Measurements from ENCODE around the gene CLSTN2.

CLSTN2 gene

DNA sequence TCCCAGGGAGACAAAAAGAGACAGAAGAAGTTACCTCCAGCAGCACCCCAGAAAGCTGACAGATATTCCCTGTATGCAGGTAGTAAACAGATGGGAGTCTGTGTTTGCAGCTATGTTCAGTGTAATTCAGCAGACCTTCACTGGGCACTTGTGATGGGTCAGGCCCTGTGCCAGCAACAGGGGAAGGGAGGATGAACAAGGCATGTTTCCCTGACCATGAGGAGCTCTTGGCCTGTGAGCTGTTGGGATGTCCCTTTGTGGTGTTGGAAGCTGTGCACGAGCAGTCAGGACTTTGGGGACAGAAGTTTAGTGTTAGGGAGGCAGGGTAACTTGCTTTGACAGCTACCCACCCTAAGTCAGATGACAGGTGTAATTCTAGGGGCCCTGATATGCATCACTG is 636.9 kb downstream of the CLSTN2 start:
- no peak for DNase-seq

DNA sequence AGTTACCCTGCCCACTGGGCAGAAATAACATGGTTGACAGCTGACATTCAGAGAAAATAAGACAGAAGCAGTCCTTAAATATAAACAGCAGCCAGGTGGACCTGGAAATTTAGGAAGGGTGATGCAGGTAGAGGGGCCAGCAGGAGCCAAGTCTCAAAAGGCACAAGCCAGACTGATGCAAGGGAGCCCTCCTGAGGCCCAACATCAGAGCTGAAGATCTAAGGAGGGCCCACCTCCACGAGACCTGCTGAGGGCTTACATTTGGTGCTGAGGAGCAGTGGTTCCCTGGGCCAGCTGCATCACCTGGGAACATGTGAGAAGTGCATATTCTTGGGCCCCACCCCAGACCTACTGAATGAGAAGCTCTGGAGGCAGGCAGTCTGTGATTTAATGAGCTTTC is 637.3 kb downstream of the CLSTN2 start:
- no peak for DNase-seq

DNA sequence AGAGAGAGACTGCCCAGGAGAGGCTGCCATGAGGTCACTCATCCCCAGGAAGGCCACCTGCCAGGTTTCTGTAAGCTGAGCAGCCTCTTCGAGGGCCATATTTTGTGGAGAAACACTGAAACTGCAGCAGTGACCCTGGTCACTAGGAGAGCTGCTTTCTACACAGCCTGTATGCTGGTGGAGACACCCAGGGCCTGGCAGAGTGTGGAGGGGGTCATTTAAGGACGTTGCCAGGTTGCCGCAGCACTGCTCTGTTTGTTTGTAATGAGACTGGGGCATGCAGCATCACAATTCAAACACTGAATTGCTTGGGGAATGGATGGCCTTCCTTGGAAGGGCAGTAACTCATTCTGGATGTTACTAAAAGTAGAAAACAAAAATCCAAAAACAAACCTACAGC is 638.0 kb downstream of the CLSTN2 start:
- DNase-seq, result no peak

DNA sequence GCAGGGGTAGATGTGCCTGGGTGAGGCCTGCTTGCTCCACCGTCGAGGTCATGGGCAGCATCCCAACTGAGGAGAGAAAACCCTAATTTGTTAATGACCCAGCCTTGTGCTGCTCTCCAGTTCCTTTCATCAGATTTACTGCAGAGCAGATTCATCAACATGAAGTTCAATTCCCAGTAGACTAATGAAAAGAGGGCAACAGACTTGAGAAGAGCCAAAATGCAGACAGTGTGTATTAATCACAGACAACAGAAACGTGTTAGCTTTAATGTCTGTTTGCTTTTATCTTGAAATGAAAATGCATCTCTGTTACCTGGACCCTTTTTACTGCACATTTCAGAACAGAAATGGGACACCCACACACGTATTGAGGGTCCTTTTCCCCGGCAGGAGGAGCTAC is 639.4 kb downstream of the CLSTN2 start:
- DNase-seq, result no peak

DNA sequence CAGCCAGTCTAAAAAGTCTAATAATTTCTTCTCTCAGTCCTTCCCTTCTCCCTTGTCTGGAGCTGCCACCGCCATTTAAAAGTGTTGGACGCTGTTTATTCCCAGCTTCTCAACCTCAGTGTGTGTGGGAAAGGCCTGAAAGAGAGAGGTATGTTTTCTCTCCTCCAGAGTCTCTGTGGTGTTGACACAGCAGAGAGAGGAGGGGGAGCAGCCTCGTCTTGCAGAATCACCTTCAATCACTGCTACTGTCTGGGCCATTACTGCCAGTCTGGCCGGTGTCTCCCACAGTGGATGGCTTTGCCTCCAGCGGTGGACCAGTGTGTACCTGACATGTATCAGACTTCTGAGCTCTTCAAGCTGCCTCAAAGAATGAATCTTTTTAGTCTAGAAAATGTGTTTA is 641.5 kb downstream of the CLSTN2 start:
- no peak for DNase-seq

DNA sequence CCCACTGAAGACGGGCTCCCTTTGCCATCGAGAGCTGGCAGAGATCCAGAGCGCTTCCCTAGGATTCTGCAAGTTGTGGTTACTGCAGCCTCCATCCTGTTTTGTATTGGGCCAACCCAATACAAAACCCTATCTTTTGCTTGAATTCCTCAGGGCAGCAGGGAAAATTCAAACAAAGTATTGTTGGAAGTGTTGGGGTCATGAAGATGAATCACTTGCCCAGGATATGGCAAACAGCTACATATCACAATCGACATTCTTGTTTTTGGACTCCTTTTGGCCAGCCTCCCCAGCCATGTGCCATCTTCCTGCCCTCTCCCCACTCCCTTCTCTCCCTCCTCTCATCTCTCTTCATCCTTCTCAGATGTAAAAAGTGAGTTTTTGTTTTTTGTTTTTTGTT is 642.9 kb downstream of the CLSTN2 start:
- DNase-seq, result no peak

DNA sequence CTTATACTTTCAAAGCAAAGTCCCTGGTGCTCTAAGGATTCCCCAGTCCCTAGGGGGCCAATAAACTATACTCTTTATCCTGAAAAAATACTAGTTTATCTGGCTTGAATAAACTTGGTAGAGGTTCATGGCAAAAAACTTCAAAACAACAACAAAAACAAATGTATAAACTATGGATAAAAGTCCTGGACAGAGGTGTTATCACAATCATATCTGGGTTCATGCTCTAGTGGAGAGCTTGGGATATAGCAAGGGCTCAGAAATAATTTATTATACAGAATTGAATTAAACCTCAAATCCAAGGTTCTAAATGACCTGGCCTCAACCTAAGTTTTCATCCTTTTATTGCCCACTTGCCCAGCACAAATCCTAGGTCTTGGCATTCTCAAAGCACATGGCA is 644.3 kb downstream of the CLSTN2 start:
- DNase-seq, result no peak

DNA sequence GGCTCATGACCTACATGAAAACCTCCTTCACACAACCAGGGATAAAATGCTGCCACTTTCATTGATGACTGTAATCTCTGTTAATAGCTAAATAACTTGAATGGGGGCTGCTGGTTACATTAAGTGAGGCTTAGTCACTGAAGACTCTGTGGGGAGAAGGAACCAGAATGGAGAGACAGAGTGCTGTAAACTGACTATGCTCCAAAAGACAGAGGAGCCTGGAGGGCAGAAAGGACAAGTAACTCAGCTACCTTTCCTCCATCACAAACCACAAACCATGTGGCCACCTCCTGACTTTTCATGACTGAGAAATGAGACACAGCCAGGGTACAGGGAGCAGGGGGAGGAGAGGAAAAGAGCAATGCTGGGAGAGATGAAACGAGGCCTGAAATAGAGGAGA is 645.8 kb downstream of the CLSTN2 start:
- no peak for DNase-seq

DNA sequence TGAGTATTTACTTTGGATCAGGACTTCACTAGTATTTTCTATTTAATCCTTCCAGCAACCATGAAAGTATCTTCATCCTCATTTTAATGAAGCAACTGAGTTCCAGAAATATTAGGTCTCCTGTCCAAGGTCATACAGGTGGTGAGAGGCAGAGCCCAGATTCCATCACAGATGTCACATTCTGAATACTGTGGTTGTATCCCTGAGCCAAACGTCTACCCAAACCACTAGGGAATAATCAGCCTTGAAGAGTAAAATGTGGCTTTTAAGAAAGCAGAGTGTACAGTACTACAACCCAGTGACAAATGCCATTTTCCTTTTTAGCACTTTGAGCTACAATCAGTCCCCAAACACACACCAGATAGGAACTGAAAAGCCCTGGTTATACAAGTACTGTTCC is 649.6 kb downstream of the CLSTN2 start:
- DNase-seq, result no peak

DNA sequence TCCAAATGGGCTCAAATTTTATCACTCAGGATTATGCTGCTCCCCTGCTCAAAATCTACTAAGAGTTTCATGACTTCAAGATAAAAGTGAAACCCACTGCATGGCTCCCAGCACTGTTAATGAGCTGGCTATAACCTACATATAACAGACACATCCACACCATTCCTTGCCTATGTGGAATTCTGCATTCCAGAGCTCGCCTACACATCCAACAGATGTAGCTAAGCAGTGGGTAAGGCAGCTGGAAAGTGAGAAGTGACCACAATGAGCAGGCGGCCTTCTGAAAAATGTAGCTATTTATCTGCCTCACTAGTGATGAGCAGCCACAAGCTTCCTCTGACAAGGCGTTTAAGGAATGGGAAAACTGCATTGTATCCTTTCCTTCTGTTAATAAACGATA is 650.8 kb downstream of the CLSTN2 start:
- no peak for DNase-seq

DNA sequence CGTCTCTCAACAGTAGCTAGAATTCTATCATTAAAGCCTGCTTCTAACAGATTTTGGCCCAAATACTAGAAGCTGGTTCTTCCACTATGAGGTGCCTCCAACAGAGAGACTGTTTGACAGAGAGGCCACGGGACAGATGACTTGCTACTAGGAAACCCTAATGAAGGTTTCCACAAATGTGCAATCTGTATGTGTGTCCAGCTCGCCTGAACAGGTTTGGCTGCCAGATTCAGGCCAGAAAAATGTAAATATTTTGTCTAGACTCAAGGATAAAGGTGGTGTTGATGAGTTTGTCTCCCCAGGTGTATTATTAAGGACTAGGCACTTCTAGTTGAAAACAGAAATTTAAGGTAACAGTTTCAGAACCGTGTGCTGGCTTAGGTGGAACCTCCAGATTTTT is 651.3 kb downstream of the CLSTN2 start:
- DNase-seq, result no peak

DNA sequence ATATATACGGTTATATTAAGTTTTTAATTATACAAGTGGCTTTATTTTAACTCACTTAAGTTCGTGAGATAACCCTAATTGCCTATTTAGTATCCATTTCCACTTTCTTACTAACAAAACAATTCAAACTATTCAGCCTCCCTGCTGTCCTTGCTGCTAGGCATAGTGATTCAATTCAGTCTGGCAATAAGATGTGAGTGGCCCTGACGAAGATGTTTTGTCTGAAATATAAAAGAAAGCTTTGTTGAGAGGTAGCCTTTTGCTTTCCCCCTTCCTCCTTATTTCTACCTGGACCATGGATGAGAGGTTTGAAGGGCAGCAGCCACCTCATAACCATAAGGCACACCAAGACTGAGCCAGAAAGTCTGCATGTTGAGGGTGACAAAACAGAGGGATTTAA is 653.6 kb downstream of the CLSTN2 start:
- DNase-seq, result no peak

DNA sequence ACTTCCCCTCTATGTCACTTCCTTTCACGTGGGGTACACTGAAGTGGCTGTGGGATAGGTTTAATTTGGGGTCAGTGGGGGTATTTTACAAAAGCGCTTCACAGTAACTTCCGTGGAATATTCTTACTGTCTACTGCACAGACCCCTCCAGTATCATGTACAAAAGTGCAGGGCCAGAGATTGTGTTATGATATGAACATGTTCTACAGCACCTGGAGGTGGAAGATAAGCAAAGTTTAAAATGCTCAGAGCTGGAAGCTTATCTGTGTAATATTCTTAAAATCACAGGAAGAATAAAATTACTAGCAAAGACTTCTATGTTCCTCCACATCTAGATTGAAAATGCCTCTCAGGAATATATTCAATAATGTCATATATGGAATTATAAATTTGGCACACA is 658.8 kb downstream of the CLSTN2 start:
- no peak for DNase-seq

DNA sequence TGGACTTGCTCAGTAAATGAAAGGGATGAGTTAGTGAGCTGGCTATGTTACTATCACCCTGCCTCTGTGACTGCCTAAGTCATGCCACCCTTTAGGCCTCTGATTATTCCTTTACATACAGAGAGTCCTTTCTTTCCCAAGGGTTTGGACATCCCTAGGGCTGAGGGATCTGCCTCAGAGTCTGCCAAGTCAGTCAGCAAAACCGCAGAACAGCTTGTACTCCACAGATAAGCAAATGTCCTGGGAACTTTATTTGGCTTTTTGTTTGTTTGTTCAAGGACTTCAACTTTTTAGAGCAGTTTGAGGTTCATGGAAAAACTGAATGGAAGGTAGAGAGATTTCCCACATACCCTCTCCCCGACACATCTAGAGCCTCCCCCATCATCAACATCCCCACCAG is 660.3 kb downstream of the CLSTN2 start:
- no peak for DNase-seq

DNA sequence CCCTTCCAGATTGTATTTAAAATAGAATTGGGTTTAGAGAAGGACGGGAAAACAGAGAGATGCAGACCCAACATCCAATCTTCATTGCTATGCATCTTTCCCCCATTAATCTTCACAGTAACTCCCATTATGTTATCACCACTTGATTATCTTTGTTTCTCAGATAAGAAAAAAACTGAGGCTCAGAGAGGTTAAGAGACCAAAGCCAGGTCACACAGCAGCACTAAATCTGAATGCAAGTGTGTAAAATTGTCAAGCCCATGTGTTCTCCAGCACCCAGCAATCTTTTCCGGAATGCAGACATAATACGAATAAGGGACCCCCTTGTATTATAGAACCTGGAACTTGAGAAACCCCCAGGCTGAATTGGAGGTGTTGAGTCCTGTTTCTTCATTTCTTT is 662.4 kb downstream of the CLSTN2 start:
- no peak for DNase-seq

DNA sequence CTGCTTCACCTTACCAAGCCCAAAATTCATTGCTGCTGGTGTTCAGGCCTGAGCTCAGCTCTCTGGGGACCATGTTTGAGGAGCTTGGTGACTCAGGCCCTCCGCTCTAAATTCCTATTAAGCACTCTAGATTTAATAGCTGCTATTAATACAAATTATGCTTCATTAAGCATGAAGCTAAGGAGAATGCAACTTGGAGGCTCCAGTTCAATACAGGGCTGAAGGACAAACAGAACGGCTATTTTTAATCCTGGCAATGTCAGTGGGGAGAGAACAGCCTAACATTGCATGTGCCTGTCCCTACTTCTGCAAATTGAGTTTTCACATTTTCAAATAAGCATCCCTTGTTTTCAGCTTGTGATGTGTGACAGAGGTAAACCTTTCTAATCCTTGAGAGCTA is 662.8 kb downstream of the CLSTN2 start:
- no peak for DNase-seq

DNA sequence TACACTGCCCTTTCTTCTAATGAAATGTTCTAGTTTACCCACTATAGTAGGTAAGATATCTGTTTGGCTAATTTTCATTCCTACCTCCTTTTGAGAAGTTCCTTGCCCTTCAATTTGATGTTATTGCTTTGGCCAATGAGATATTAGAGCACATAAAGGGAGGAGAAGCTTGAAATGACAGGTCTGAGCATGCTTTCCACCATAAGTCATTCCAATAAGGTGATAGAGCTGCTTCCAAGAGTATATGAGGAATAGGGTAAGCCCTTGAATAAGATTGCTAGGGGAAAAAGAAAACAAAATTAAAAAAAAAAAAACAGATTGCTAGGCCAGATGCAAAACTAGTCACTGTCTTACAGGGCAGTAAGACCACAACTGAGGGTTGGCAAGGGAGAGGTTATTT is 664.0 kb downstream of the CLSTN2 start:
- DNase-seq, result no peak

DNA sequence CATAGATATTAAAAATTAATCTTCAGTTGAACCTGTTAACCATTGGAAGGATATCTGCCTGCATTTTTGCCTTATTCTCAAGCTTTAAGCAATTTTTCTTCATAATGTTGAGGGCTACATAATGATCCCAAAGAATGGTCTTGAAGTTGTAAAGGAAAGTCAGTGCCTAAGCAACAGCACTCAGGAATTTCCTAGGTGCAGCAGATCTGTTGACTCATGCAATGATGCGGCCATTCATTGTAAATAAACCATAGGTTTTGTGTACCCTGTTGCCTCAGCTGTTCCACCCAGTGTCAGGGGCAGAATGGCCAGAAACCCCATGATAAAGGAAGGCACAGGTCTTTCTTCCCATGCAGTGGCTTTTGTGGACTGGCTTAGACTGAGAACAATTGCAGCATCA is 664.5 kb downstream of the CLSTN2 start:
- no peak for DNase-seq

DNA sequence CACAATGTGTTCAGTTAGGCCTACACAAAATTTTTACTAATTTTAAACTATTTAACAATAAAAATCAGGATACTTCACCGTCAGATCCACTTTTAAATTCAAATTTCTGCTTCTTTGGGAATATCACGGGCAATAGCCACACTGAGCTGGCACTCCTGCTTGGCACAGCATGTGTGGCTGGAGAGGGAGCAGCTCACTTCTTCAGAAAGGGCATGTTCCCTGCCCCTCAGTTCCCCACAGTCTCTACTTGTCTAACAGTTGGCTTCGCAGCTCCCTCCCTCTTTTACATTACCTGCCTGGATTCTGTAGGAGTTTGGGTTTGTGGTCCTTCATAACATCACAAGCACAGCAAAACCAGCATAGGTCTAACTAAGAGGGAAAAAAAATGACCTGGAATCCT is 666.9 kb downstream of the CLSTN2 start:
- DNase-seq, result no peak

DNA sequence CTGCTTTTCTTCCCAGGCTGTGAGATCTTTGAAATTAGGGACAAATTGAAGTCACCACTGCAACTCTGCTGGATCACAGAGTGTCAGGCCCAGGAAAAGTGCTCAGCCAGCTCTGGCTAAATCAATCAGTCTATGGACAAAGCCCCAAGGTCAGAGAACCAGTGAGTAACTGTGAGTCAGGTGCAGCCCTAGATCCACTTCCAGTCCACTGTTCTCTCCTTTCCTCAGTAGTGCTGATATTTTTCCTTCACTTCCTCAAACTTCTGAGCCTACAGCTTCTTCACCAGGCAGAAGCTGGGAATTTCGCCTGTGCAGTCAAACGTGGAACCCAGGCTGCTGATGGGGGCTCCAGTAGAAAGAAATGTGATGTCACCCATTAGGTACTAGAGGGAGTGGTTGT is 667.8 kb downstream of the CLSTN2 start:
- no peak for DNase-seq

DNA sequence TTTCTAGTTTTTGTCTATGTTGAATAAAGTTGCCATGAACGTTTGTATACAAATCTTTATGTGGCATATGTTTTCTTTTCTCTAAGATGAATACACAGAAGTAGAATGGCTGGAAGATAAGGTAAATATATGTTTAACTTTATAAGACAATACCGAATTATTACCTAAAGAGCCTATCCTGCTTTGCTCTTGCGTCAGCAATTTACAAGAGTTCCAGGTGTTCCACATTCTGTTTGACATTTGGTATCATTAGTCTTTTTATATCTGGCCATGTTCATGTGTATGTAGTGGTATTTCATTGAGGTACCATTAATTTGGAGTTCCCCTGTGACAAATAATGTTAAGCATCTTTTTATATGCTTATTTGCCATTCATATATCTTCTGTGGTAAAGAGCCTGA is 668.8 kb downstream of the CLSTN2 start:
- DNase-seq, result no peak

DNA sequence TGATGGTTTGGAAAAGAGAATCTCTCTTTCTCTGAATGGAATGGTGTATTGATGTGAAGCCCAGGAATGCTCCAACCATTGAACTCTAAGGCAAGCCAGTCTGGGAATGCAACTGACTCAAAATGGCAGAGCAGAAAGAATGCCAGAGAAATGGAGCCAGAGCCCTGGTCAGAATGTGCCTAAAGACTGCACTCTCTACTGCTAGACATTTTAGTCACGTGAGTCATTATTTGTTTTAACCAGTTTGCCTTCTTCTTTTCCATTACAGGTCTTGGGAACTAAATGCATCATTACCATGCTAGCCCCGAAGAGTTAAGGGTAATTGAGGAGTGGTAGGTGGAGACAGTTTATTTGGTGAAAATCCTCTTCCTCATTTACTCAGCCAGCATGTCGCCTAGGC is 675.6 kb downstream of the CLSTN2 start:
- DNase-seq, result no peak

DNA sequence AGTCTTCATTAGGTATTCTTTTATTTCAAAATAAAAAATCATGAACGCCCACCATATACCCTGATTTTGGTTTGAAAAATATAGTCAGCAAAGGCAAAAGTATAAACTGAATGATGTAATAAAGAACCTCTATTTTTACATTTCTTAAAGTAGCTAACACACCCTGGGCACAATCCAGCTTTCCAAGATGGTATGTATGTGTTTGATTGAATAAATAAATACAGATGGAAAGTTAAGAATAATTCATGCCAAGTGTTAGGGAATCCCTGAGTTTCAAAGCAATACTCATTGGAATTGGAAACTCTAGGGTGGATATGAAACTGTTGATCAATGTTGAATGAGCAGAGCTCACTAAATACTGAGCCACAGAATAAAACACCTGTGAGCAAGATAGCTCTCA is 679.0 kb downstream of the CLSTN2 start:
- DNase-seq, result no peak

DNA sequence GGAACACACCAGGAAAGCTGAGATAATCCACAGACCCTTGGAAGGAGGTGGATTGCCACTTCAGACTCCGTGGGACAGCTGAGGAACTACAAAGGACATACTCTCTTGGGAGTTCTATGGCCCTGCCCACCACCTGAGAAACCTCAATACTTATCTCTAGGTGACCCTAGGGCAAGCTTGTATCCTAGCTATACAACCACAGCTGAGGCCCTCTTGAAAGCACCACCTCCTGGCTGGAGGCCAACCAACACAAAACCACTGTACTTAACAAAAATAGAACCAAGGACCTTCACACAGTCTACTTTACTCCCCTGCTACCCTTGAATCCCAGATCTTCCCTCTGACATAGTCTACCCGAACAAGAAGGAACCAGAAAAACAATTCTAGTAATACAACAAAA is 682.1 kb downstream of the CLSTN2 start:
- no peak for DNase-seq

DNA sequence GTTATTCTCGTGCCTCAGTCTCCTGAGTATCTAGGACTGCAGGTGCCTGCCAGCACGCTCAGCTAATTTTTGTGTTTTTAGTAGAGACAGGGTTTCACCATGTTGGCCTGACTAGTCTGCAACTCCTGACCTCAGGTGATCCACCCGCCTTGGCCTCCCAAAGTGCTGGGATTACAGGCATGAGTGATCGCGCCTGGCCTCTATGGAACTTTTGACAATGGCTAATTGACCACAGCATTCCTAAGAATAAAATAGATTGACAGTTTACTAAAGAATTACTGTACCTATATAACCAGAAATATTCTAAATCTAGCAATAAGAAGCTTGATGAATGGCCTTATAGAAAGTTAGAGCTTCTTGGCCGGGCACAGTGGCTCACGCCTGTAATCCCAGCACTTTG is 691.9 kb downstream of the CLSTN2 start:
- DNase-seq, result no peak
